ENCODE measurements around the gene BACH2.
"Not testable (repeated sequence)": the region's sequence is repeated elsewhere in the genome, so short reads cannot be mapped to it uniquely, and the experiment has no call there.

The BACH2 gene

DNA sequence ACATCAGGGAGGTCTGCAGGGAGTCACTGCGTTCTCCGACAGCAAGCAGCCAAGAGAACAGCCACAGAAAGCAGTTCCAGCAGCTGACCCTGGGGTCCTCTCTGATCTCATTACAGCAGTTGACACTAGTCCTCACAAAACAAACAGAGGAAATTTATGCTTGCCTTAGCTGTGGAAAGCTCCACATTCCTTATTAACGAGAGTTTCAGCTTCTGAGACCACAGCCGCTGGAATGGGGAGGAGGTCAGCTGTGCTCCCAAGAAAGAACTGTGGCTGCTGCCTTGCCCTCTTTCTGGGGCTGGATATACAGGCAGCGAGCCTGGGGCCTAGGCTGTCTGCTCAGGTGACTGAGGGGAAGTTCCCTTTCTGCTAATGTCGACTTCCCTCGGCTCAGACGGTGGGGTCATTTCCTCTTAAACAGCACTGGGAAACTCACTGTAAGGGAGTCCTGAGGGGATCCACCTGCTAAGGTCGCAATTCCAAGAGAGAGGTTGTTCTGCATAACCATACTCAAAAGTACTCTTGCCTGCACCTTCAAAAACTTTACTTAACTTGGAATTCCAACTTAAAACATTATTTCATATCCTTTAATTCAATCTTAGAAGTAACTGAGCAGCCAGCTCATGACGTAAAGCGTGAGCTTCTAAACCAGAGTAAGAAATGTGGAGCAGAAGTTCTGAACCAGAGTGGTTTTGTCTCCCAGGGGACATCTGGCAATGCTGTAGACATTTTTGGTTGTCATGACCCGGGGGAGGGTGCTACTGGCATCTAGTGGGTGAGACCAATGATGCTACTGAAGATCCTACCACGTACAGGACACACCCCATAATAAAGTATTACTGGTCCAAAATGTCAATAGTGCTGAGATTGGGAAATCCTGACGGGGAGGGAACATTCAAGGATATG, 80.3 kb downstream of the BACH2 start:
- DNase-seq = peak in 3 of 56 donors; percentile 11 to 29 (median 14)

DNA sequence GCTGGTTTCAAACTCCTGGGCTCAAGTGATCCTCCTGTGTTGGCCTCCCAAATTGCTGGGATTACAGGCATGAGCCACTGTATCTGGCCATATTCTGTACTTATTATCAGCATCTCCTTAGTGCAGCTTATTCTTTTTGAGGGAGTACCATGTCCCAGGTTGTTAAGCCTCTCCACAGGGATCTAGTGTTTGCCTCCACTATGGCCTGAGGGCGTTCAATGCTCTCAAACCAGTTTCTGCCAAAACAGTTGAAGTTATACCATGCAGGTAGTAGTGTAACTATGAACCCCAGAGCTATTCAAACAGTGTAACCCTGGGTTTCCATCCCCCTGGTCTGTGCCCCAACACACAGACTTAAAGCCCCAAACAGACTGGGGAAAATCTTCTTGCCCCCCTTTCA, 81.7 kb downstream of the BACH2 start:
- no peak for DNase-seq

GRCh38 chr6:90214461-90214860, 82.2 kb downstream of the BACH2 start:
- no peak for DNase-seq

- no peak for DNase-seq
Measured at GRCh38 chr6:90212274-90212673, 84.4 kb downstream of the BACH2 start.

DNA sequence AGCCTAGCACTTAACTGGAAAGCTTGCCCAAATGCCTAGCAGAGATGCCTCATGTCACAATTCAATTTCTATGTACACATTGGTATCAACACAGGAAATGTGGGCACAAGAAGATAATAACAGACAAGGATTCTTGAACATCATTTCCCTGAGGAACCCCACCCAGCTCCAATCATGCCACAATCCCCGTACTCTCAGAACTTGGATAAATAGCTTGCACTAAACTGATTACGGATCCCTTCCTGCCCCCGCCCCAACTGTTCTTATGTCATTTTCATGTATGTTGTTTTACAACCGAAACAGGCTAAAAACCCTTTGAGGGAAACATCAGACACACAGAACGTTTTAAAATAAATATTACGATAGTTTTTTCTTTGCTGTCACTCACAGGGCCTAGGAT, 87.1 kb downstream of the BACH2 start:
- DNase-seq = no peak

- not testable (repeated sequence) for DNase-seq
Measured at GRCh38 chr6:90208690-90209089, 88.0 kb downstream of the BACH2 start.

- no peak for DNase-seq
Measured at GRCh38 chr6:90204327-90205056, 92.2 kb downstream of the BACH2 start.

GRCh38 chr6:90203672-90204071, 93.0 kb downstream of the BACH2 start:
- DNase-seq = no peak

DNA sequence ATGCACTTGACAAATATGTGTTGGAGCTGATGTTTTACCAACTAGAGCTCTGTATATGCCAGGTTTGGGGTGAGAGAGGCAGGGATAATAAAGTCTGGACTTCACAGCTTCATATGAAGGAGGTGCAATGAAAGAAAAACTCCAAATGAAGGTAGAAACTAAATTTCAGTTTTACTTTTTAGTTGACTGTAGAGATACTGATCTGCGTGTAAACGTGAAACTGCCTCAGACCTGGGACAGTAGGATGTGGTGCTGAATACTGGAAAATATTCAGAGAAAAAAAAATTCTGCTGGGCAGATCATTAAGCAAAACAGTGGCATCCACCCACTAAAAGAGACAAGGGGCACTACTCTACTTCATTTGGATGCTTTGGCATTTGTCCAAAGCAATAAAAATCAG, 94.5 kb downstream of the BACH2 start:
- DNase-seq = no peak

- no peak for DNase-seq
Measured at GRCh38 chr6:90199900-90200299, 96.7 kb downstream of the BACH2 start.

DNA sequence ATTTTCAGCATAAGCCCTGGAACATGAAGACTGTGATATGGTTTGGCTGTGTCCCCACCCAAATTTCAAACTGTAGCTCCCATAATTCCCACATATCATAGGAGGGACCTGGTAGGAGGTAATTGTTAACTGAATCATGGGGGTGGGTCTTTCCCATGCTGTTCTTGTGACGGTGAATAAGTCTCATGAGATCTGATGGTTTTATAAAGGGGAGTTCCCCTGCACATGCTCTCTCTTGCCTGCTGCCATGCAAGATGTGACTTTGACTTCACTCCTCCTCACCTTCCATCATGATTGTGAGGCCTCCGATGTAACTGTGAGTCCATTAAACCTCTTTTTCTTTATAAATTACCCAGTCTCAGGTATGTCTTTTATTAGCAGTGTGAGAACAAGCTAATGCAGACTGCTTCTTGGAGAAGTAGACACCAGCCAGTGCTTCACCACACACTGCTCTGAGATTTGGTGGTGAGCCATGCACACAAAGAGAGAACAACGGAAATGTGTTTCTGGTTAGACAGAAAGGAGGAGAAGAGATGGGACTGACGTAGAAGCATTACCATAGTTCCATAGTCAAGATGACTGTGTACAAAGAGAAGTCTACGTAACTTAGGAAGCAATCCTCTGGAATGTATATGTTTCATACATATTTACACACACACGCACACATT, 97.8 kb downstream of the BACH2 start:
- DNase-seq = no peak

GRCh38 chr6:90197854-90198496, 98.7 kb downstream of the BACH2 start:
- DNase-seq = no peak

GRCh38 chr6:90195094-90195829, 101.4 kb downstream of the BACH2 start:
- DNase-seq = no peak

- no peak for DNase-seq
Measured at GRCh38 chr6:90194371-90194841, 102.2 kb downstream of the BACH2 start.

DNA sequence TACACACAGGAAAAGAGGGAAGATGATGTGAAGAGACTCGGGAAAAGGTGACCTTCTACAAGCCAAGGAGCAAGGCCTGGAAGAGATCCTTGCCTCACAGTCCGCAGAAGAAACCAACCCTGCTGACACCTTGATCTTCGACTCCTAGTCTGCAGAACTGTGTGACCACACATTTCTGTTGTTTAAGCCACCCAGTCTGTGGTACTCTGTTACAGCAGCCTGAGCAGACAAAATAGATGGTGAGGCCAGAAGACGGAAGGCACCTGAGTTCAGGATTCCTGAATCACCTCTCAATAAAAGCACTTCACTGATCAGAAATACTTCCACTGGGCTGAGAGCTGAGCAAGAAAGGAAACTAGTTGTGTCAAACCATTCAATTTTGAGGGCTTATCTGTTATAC, 103.3 kb downstream of the BACH2 start:
- DNase-seq = no peak

DNA sequence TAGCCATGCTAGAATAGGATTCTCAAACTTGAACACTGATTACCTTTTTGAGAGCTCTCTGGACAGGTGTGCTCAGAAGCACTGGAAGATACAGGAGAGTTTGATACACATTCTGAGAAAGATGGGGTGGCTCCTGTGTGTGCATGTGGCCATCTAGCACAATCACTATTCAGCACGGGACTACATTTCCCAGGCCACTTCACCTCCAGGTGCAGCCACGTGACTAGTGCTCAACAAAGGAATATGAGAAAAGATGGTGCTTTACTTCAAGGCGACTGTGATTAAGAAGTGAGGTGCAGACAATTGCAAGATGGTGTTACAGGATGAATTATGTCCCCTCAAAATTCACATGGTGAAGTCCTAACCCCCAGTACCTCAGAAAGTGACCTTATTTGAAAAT, 103.8 kb downstream of the BACH2 start:
- DNase-seq = no peak

DNA sequence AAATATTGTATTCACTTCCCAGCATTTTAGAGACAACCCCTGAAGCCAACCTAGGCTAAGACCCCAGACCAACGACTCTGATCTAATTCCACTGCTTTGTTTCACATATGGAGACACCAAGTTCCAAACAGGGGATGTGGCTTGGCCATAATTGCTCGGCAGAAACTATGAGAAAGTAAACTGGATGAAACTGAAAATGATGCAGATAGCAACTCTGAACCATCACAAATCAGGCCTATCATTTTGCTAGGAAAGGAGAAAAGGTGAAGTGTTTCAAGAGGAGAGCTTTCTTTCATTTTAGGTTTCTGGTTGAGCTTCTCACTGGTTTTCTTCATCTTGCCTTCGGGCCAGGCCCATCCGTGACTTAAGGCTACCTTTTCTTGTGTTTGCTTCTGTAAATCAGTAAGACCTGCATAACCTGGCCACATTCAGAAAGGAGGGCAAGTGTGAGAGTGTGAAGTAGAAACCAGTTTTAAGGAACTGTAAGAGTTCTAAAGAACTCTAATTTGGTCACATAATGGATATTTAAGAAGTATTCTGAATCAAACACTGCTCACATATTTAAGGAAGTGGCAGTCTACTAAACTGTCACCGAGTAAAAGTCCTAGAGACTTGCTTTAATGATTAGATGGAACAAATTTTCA, 105.8 kb downstream of the BACH2 start:
- no peak for DNase-seq

GRCh38 chr6:90190131-90190530, 106.5 kb downstream of the BACH2 start:
- DNase-seq = no peak

DNA sequence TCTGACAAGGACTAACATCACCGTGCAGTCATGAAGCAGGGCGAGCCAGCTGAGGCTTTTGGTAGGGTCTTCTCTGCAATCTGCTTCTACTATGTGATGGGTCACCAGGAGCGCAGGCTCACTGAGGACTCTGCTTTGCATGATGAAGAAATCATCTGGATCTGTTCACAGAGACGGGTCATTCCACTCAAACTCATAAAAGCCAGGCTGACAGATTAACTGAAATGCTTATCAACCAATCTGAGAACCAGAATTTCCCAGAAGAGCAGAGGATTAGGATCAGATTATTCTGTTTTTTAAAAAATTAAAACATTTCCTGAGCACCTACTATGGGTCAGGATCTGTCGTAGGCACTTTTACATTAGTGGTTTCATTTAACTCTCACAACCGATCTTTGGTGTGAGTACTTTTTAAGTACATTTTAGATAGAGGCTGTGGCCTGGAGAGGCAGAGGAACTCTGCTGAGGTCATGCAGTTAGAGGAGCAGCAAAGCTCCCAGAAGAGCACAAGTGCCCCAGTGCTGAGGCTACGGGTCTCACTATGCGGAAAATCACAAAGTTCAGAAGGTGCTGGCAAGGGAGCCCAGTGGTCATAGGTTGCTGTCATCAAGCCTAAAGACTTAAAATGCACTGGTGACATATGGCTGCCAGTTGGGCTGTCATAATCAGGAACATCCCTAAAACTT, 109.1 kb downstream of the BACH2 start:
- DNase-seq = no peak

Measured in amygdala (tissue), 56 donors.